GM19240 (cell line): ENCODE results near the gene RPS6KA2.
"Not testable (repeated sequence)": the region's sequence is repeated elsewhere in the genome, so short reads cannot be mapped to it uniquely, and the experiment has no call there.

ENCODE experiments used
- DNase-seq: peaks from one replicate; pipeline ENCODE4 v3.0.0; 2011; ENCODE audit warnings: low spot score; ENCODE audit not compliant: insufficient read length

The RPS6KA2 gene

GRCh38 chr6:166595061-166595780, 31.8 kb downstream of the RPS6KA2 start:
- DNase-seq = no peak

DNA sequence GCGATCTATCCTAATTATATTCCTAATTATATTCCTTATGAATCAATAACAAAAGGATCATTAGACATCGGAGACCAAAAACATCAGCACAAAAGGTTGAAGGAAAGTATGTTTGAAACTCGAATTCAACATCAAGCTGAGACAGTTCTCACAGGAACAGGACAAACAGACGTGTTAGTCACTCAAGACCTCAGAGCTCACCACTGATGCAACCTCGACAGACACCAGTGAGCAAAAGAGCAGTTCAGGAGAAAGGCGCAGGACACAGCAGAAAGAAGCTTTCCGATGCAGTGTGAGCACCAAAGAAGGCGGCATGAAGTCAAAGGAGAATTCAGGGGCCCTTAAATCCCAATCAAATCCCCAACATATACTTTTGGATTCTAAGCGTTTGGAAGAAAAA, 34.2 kb downstream of the RPS6KA2 start:
- no peak for DNase-seq

DNA sequence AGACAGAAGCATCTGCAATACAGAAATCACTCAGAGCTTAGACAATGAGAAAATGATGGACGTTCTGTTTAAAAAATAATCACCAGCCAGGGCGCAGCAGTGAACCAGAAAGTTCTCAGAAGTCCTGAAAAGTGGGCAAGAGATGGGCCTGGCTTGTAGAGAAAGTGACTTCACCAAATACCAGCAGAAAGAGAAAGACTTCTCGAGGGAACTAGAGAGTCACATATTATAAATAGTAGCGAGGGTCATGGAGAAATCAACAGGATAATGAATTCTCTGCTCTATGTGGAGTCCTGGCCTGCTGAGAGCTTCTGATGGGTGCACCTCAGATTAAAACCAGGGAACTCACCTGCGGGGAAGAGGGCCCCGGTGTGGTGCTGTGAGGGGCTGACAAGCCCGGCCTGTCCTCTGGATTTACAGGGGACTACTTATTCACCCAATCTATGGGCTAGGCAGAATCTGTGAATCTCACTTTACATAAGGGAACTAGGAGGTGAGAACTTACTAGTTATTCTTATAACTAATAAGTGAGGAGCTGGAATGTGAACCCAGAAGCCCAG, 35.0 kb downstream of the RPS6KA2 start:
- DNase-seq = no peak

- DNase-seq = no peak
These were observed 36.0 kb downstream of the RPS6KA2 start for GRCh38 chr6:166591026-166591425.

- DNase-seq = no peak
These were observed 37.1 kb downstream of the RPS6KA2 start for GRCh38 chr6:166589786-166590574.

GRCh38 chr6:166589337-166589731, 37.7 kb downstream of the RPS6KA2 start:
- DNase-seq = no peak

DNA sequence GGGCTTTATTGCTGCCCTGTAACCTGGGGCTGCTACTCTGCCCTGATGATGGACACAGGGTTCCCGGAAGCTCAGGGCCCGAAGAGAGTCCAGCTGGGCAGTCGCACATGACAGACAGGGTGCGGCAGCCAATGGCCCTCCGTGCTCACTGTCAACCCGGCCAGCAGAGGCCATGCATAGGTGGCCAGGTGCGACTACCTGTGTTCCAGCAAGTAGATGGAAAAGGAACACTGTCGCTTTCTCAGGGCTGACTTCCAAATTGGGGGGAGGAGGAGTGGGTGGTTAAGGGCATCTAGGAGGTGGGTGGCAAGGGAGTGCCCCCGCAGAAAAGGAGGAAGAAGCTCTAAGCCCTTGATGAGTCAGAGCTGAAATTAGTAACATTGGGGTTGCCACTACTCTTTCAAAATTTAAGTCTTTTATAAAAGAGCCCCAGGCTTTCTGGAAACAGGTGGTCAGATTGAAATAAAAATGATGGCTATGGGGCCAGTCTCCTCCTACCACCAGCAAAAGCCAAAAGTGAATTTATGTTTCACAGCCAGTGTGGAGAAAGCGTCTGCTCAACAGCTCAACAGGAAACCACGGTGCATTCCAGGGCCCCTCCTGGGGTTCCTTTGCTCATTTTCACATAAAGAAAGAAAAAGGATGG, 38.2 kb downstream of the RPS6KA2 start:
- no peak for DNase-seq

- peak; percentile 60 for DNase-seq
These were observed 39.2 kb downstream of the RPS6KA2 start for GRCh38 chr6:166587631-166588413.

GRCh38 chr6:166586424-166587156, 40.5 kb downstream of the RPS6KA2 start, which contains the start of gene RAMACL:
Gene RAMACL, minus strand, starts transcription at chr6:166586678. Its CDS starts 201 bp downstream, at chr6:166586477.
- peak; percentile 88 for DNase-seq

- DNase-seq = no peak
These were observed 42.1 kb downstream of the RPS6KA2 start for GRCh38 chr6:166584853-166585429.

GRCh38 chr6:166584155-166584554, 42.9 kb downstream of the RPS6KA2 start:
- no peak for DNase-seq

GRCh38 chr6:166583230-166583965, 43.7 kb downstream of the RPS6KA2 start:
- no peak for DNase-seq

GRCh38 chr6:166582258-166582657, 44.8 kb downstream of the RPS6KA2 start:
- DNase-seq = no peak

DNA sequence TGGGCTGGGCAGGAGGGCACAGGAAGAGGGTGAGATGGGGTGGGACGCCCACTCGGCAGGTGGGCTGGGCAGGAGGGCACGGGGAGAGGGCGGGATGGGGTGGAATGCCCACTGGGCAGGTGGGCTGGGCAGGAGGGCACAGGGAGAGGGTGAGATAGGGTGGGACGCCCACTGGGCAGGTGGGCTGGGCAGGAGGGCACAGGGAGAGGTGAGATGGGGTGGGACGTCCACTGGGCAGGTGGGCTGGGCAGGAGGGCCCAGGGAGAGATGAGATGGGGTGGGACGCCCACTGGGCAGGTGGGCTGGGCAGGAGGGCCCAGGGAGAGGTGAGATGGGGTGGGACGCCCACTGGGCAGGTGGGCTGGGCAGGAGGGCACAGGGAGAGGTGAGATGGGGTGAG, 45.2 kb downstream of the RPS6KA2 start:
- not testable (repeated sequence) for DNase-seq

DNA sequence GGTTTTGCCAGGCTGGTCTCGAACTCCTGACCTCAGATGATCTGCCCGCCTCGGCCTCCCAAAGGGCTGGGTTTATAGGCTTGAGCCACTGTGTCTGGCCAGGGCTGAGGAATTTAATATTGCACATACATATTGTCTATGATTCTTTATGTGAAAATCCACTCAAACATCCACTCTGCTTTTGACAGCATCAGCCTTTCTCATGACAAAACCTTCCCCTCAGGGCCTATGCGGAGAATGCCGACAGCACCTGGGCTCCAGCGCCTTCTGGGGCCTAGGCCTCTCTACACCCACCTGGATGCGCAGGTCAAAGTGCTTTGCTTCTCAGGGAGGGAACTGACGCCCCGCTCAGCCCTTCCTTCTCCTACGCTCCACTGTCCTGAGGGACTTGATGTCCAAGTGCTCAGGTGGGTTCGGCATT, 46.0 kb downstream of the RPS6KA2 start:
- DNase-seq = no peak

GRCh38 chr6:166580076-166581050, 46.7 kb downstream of the RPS6KA2 start:
- DNase-seq = no peak

DNA sequence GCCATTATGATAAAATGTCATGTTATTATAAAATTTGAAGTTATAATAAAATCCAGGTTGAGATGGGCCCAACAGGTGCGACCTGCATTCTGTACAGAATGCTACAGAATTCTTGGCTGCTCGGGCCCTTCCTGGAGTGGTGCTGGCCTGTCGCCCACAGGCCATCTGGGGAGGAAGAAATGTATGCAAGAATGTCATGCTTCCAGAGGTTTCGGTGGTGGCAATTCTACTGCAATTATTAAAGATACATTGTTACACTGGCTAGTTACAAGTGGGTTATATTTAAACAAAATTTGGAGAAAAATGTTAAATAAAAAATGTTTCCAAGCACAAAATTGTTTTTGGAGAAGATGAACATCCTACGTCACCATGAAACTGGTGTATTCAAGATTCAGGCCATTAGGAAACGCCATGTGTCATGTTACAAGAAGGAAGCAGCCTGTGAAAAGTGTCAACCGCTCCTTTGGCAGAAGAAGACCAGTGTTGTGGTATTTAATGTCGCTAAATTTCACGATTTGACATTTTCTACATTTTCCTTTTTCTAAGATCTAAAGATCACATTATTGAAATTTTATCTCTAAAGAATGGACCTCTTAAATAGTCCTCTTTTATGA, 47.7 kb downstream of the RPS6KA2 start:
- no peak for DNase-seq
